ENCODE data around the gene SUN2. TPM values are rescaled to one million over a fixed set of nuclear protein-coding genes. Genes with fewer than 3 reads are reported as not detected.

Gene SUN2
- total and polyA plus RNA-seq, 2 of the 8 experiments (the other 6 are each of a cell fraction or from before 2014, with no cell fraction given), result 5.1 to 10.5 TPM

DNA sequence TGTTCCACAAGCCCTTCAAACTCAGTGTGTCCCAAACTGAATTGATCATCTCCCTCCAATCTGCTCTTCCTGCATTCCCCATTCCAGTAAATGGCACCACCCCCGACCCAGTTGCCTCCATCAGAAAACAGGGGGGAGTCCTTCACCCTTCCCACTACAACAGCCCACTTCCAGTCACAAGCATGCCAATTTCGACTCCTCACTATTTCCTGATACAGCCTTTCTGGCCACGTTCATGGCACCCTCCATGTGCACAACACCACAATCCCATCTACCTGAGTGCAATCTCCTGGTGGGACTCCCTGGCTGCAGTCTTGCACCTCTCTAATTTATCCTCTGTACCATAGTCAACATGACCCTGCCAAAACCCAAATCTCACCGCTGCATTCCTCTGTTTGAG lies 39.8 kb upstream of the SUN2 start (continued):
- TF ChIP-seq FOSL1 (IDR thresholded peaks at IDR 0.05; ENCODE audit: insufficient read depth, low read depth, low read length), result no peak
